ENCODE results near the gene STXBP5. TPM values are rescaled to one million over a fixed set of nuclear protein-coding genes. Genes with fewer than 3 reads are reported as not detected.

The STXBP5 gene
- polyA plus RNA-seq, 2 of the 4 experiments (the other 2 are of a cell fraction), result 10.8 to 17.8 TPM

DNA sequence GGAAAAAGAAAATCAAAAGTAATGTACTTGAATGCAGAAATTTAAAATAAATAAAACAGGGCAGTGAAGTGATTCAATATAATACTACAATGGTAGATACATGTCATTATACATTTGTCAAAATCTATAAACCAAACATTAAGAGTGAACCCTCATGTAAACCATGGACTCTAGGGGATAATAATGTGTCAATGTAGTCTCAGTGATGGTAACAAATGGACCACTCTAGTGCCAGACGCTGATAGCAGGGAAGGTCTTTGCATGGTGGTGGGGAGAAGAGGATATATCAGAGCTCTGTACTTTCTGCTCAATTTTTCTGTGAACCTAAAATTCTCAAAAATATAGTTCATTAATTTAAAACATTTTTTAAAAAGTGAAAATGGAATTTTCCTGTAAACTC lies 19.8 kb upstream of the STXBP5 start:
- no peak overlapping the region for H3K4me3 ChIP-seq
- no peak for ATAC-seq
- TF ChIP-seq HDAC2 (IDR thresholded peaks at IDR 0.05) (no peak), HMGXB4 (CRISPR knock-in tag; IDR thresholded peaks at IDR 0.05; ENCODE audit: borderline replicate concordance) (no peak), ZSCAN20 (CRISPR knock-in tag; IDR thresholded peaks at IDR 0.05) (no peak), CBX8 (IDR thresholded peaks at IDR 0.05) (no peak), KDM1A (IDR thresholded peaks at IDR 0.05; ENCODE audit: low read depth) (no peak), JUNB (IDR thresholded peaks at IDR 0.05) (no peak), MYC (IDR thresholded peaks at IDR 0.05; ENCODE audit: borderline replicate concordance, low read length) (no peak), RAD21 (conservative IDR thresholded peaks at IDR 0.05 in 1 of 2, IDR thresholded peaks at IDR 0.05 in 1 of 2) (no peak), MAX (IDR thresholded peaks at IDR 0.05) (no peak), RFX5 (IDR thresholded peaks at IDR 0.05) (no peak), RNF2 (IDR thresholded peaks at IDR 0.05; ENCODE audit: borderline replicate concordance, low read depth) (no peak), FOSL2 (IDR thresholded peaks at IDR 0.05) (no peak), FOSL2 (CRISPR knock-in tag; IDR thresholded peaks at IDR 0.05) (no peak), NR3C1 (IDR thresholded peaks at IDR 0.05) (no peak), POLR2AphosphoS2 (conservative IDR thresholded peaks at IDR 0.05; ENCODE audit: low read length) (no peak), ZC3H11A (IDR thresholded peaks at IDR 0.05) (no peak)
- TF ChIP-seq, protein P1, sequence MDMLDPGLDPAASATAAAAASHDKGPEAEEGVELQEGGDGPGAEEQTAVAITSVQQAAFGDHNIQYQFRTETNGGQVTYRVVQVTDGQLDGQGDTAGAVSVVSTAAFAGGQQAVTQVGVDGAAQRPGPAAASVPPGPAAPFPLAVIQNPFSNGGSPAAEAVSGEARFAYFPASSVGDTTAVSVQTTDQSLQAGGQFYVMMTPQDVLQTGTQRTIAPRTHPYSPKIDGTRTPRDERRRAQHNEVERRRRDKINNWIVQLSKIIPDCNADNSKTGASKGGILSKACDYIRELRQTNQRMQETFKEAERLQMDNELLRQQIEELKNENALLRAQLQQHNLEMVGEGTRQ (IDR thresholded peaks at IDR 0.05), result no peak
- no peak for DNase-seq (ENCODE audit: low read depth in 1 of 2, low spot score in 1 of 2)
- ChIA-PET CTCF (no interaction called here), POLR2A (interaction anchor here (0.7 kb wide), 1 partner anchor 87 kb away, joined by 3 read pairs; no protein-coding TSS in a partner anchor)
- 89% methylated on average over 1 of the region's 1 CpG for WGBS (ENCODE audit: missing lambda C conversion rate)
- no peaks in the 10 kb centered on the region for H3K9me3 ChIP-seq
- FAIRE-seq, result no peak
- H3K4me1 ChIP-seq, result no peaks in the 10 kb centered on the region
- H3K27ac ChIP-seq, result no peak overlapping the region
- H3K4me2 ChIP-seq, result no peak overlapping the region

DNA sequence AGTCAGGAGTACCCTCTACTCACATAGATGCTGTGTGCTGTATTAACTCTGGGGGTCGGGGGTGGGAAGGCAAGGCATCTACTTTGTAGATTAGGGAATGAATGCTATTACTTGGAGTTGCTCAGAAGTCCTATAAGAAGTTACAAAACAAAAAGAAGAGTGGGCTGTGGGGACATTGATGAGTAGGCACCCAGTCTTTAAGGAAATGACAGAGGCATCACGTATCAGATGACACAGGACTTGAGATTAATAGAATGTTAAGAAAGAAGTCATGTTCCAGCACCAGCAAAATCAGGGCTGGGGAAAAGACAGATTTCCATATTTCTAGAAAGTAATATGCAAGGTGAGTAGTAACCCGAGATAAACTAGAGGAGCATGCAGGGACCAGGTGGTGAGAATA lies 19.0 kb upstream of the STXBP5 start:
- H3K9me3 ChIP-seq, result no peaks in the 10 kb centered on the region
- TF ChIP-seq MAFK (IDR thresholded peaks at IDR 0.05; ENCODE audit: partially characterized antibody) (no peak), FOSL2 (IDR thresholded peaks at IDR 0.05) (no peak), FOSL2 (CRISPR knock-in tag; IDR thresholded peaks at IDR 0.05) (no peak), MAZ (IDR thresholded peaks at IDR 0.05; ENCODE audit: borderline replicate concordance, low read depth, low read length) (no peak), HDAC2 (IDR thresholded peaks at IDR 0.05) (no peak)
- TF ChIP-seq, protein P2, sequence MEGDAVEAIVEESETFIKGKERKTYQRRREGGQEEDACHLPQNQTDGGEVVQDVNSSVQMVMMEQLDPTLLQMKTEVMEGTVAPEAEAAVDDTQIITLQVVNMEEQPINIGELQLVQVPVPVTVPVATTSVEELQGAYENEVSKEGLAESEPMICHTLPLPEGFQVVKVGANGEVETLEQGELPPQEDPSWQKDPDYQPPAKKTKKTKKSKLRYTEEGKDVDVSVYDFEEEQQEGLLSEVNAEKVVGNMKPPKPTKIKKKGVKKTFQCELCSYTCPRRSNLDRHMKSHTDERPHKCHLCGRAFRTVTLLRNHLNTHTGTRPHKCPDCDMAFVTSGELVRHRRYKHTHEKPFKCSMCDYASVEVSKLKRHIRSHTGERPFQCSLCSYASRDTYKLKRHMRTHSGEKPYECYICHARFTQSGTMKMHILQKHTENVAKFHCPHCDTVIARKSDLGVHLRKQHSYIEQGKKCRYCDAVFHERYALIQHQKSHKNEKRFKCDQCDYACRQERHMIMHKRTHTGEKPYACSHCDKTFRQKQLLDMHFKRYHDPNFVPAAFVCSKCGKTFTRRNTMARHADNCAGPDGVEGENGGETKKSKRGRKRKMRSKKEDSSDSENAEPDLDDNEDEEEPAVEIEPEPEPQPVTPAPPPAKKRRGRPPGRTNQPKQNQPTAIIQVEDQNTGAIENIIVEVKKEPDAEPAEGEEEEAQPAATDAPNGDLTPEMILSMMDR (IDR thresholded peaks at IDR 0.05), result no peak
- 51% methylated on average over 3 of the region's 3 CpGs for WGBS (ENCODE audit: missing lambda C conversion rate)
- ATAC-seq (no peak), DNase-seq (ENCODE audit: low read depth in 1 of 2, low spot score in 1 of 2) (no peak), FAIRE-seq (no peak)
- ChIA-PET CTCF (no interaction called here), POLR2A (no interaction called here)
- no peak overlapping the region for H3K4me2 ChIP-seq
- H3K4me1 ChIP-seq, result no peaks in the 10 kb centered on the region
- no peak overlapping the region for H3K27ac ChIP-seq
- H3K4me3 ChIP-seq, result no peak overlapping the region

GRCh38 chr6:147190556-147190955 lies 13.7 kb upstream of the STXBP5 start:
- no peak for TF ChIP-seq MAX (IDR thresholded peaks at IDR 0.05)
- TF ChIP-seq CEBPB (IDR thresholded peaks at IDR 0.05), result no peak
- TF ChIP-seq BHLHE40 (IDR thresholded peaks at IDR 0.05; ENCODE audit: low read depth, low read length), result no peak
- TF ChIP-seq RFX5 (IDR thresholded peaks at IDR 0.05), result no peak
- TF ChIP-seq EHMT2 (IDR thresholded peaks at IDR 0.05; ENCODE audit: low read depth), result no peak
- TF ChIP-seq CBX8 (IDR thresholded peaks at IDR 0.05), result no peak
- TF ChIP-seq EHF (CRISPR knock-in tag; IDR thresholded peaks at IDR 0.05), result no peak
- TF ChIP-seq, protein P3, sequence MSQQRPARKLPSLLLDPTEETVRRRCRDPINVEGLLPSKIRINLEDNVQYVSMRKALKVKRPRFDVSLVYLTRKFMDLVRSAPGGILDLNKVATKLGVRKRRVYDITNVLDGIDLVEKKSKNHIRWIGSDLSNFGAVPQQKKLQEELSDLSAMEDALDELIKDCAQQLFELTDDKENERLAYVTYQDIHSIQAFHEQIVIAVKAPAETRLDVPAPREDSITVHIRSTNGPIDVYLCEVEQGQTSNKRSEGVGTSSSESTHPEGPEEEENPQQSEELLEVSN (IDR thresholded peaks at IDR 0.05; ENCODE audit: borderline replicate concordance, low read depth), result no peak
- no peak for TF ChIP-seq POLR2A (IDR thresholded peaks at IDR 0.05; ENCODE audit: low read length)
- TF ChIP-seq ZC3H11A (IDR thresholded peaks at IDR 0.05), result no peak
- TF ChIP-seq ESRRA (IDR thresholded peaks at IDR 0.05; ENCODE audit: borderline replicate concordance, low read length), result no peak
- no peak for TF ChIP-seq HES2 (IDR thresholded peaks at IDR 0.05)
- H3K9me3 ChIP-seq, result no peaks in the 10 kb centered on the region
- no peak overlapping the region for H3K4me3 ChIP-seq
- 74% methylated on average over 5 of the region's 5 CpGs for WGBS (ENCODE audit: missing lambda C conversion rate)
- no peak for FAIRE-seq
- ATAC-seq, result no peak
- H3K4me1 ChIP-seq, result peaks cover 30% of the 10 kb centered on the region
- POLR2A ChIA-PET, result no interaction called here
- CTCF ChIA-PET, result interaction anchor here (1.1 kb wide), 1 partner anchor 11 kb away, joined by 3 read pairs; no protein-coding TSS in a partner anchor
- DNase-seq (ENCODE audit: low read depth in 1 of 2, low spot score in 1 of 2), result no peak
- no peak overlapping the region for H3K4me2 ChIP-seq
- no peak overlapping the region for H3K27ac ChIP-seq

All from A549 (cell line).